H1 (cell line): ENCODE measurements around the gene CDCA4. TPM values are rescaled to one million over a fixed set of nuclear protein-coding genes. Genes with fewer than 3 reads are reported as not detected.

ENCODE experiments used
- CTCF ChIA-PET: fragments of 300-600 bp; sonication (Branson Sonifier 250); formaldehyde crosslinking; loops from one replicate; lab custom pipeline; 2021; ENCODE audit not compliant: partially characterized antibody; lab: Charles Lee
- POLR2A ChIA-PET: fragments of 300-600 bp; sonication (Branson Sonifier 250); formaldehyde crosslinking; loops from one replicate; lab custom pipeline; 2021; ENCODE audit warnings: inconsistent platforms; ENCODE audit not compliant: partially characterized antibody; lab: Charles Lee
- DNase-seq, 2 experiments: peaks; one replicate each; pipeline versions ENCODE4 v3.0.0 to v3.0.0-alpha.2; 2010 to 2022; ENCODE audit warnings: low spot score in 2 of 2, low read depth in 1 of 2, mixed read lengths in 1 of 2
- FAIRE-seq: peaks from 2 replicates; lab custom pipeline; 2011; peaks lifted over from hg19 to GRCh38; lab: Jason Lieb, UNC
- H2AFZ ChIP-seq: 2 replicates; pipeline ENCODE4 v1.8.1; 2012; ENCODE audit warnings: low read length, inconsistent platforms
- H2AK5ac ChIP-seq: 2 replicates; pipeline ENCODE4 v1.6.1; 2013; ENCODE audit warnings: low read depth, low read length
- H2BK120ac ChIP-seq: replicated peaks from 2 replicates; pipeline ENCODE3; 2013; ENCODE audit warnings: low read depth, low read length, inconsistent platforms
- H2BK12ac ChIP-seq: 2 replicates; pipeline ENCODE4 v1.6.1; 2013; ENCODE audit warnings: low read depth, low read length
- H2BK15ac ChIP-seq: 2 replicates; pipeline ENCODE4 v1.6.1; 2013; ENCODE audit warnings: low read length
- H2BK20ac ChIP-seq: 2 replicates; pipeline ENCODE4 v1.6.1; 2013; ENCODE audit warnings: low read length
- H2BK5ac ChIP-seq: 2 replicates; pipeline ENCODE4 v1.6.1; 2013; ENCODE audit warnings: low read depth, low read length
- H3K14ac ChIP-seq: 2 replicates; pipeline ENCODE4 v1.6.1; 2013; ENCODE audit warnings: inconsistent platforms; ENCODE audit not compliant: insufficient read length
- H3K18ac ChIP-seq: 2 replicates; pipeline ENCODE4 v1.6.1; 2013; ENCODE audit warnings: low read length; ENCODE audit errors: extremely low read depth
- H3K23ac ChIP-seq: 2 replicates; pipeline ENCODE4 v1.6.1; 2013; ENCODE audit warnings: inconsistent platforms; ENCODE audit not compliant: insufficient read length
- H3K23me2 ChIP-seq: 2 replicates; pipeline ENCODE4 v1.6.1; 2013; ENCODE audit warnings: low read depth, low read length
- H3K27ac ChIP-seq: 2 replicates; pipeline ENCODE4 v1.6.1; 2011; ENCODE audit warnings: low read depth, low read length, inconsistent platforms
- H3K27me3 ChIP-seq, 4 experiments: replicated peaks in 1 of 4; 1 replicate in 1 of 4; 2 replicates in 3 of 4; pipeline versions ENCODE4 v1.6.1 to v1.8.1; 2011 to 2013; ENCODE audit warnings: low read length in 3 of 4, mild to moderate bottlenecking in 3 of 4, inconsistent platforms in 2 of 4, mixed read lengths in 2 of 4, moderate library complexity in 1 of 4; ENCODE audit not compliant: control insufficient read depth in 3 of 4, insufficient read depth in 3 of 4; ENCODE audit errors: extremely low read depth in 1 of 4
- H3K36me3 ChIP-seq, 4 experiments: 2 replicates each; pipeline versions ENCODE4 v1.6.1 to v1.8.1; 2011 to 2013; ENCODE audit warnings: mild to moderate bottlenecking in 4 of 4, low read length in 3 of 4, moderate library complexity in 2 of 4, control low read depth in 1 of 4, inconsistent platforms in 1 of 4; ENCODE audit not compliant: insufficient read depth in 4 of 4, control insufficient read depth in 2 of 4
- H3K4ac ChIP-seq: replicated peaks from 2 replicates; pipeline ENCODE3; 2013; ENCODE audit warnings: low read length, low read depth, mixed read lengths, inconsistent platforms; ENCODE audit not compliant: insufficient read length
- H3K4me1 ChIP-seq, 4 experiments: replicated peaks in 1 of 4; 1 replicate in 1 of 4; 2 replicates in 3 of 4; pipeline versions ENCODE4 v1.6.1 to v1.8.1; 2011 to 2013; ENCODE audit warnings: low read length in 3 of 4, inconsistent platforms in 2 of 4, mixed read lengths in 1 of 4; ENCODE audit not compliant: insufficient read depth in 4 of 4, control insufficient read depth in 3 of 4
- H3K4me2 ChIP-seq, 2 experiments: 2 replicates each; pipeline versions ENCODE4 v1.6.1 to v1.8.1; 2011 to 2013; ENCODE audit warnings: low read depth in 2 of 2, low read length in 2 of 2, control low read depth in 1 of 2, inconsistent platforms in 1 of 2, mild to moderate bottlenecking in 1 of 2; ENCODE audit not compliant: insufficient read depth in 1 of 2
- H3K4me3 ChIP-seq, 4 experiments: fragments of 200-600, 300-600 bp in 1 of 4; sonication (generic), shearing (Covaris generic), sonication (Bioruptor Twin) in 1 of 4; 2 replicates each; pipeline versions ENCODE4 v1.5.1 to v1.8.1; 2011 to 2016; ENCODE audit warnings: low read length in 4 of 4, low read depth in 3 of 4, control low read depth in 2 of 4, inconsistent platforms in 2 of 4, mild to moderate bottlenecking in 2 of 4, mixed read lengths in 1 of 4, moderate library complexity in 1 of 4; ENCODE audit not compliant: insufficient read depth in 2 of 4; ENCODE audit errors: extremely low read depth in 1 of 4
- H3K56ac ChIP-seq: replicated peaks from 2 replicates; pipeline ENCODE3; 2013; ENCODE audit warnings: low read depth, mild to moderate bottlenecking, mixed read lengths, low read length, inconsistent platforms; ENCODE audit not compliant: insufficient read length
- H3K79me1 ChIP-seq: 2 replicates; pipeline ENCODE4 v1.6.1; 2013; ENCODE audit warnings: low read depth, low read length, control low read depth
- H3K79me2 ChIP-seq, 2 experiments: 2 replicates each; pipeline versions ENCODE4 v1.6.1 to v1.8.1; 2012 to 2013; ENCODE audit warnings: low read length in 2 of 2, mild to moderate bottlenecking in 2 of 2, inconsistent platforms in 1 of 2; ENCODE audit not compliant: insufficient read depth in 2 of 2, control insufficient read depth in 1 of 2
- H3K9ac ChIP-seq, 4 experiments: replicated peaks in 1 of 4; 1 replicate in 1 of 4; 2 replicates in 3 of 4; pipeline versions ENCODE4 v1.6.1 to v1.8.1; 2011 to 2013; ENCODE audit warnings: low read depth in 3 of 4, low read length in 3 of 4, control low read depth in 2 of 4, mild to moderate bottlenecking in 2 of 4, moderate library complexity in 2 of 4, inconsistent platforms in 1 of 4; ENCODE audit errors: extremely low read depth in 1 of 4
- H3K9me3 ChIP-seq, 2 experiments: 2 replicates each; pipeline versions ENCODE4 v1.6.1 to v1.8.1; 2012 to 2013; ENCODE audit warnings: mild to moderate bottlenecking in 2 of 2, moderate library complexity in 2 of 2, control low read depth in 1 of 2, inconsistent platforms in 1 of 2, low read depth in 1 of 2, low read length in 1 of 2, mixed read lengths in 1 of 2; ENCODE audit not compliant: insufficient read depth in 2 of 2
- H4K20me1 ChIP-seq, 2 experiments: replicated peaks in 1 of 2; 2 replicates each; pipeline versions ENCODE3 to v1.8.1; 2011 to 2013; ENCODE audit warnings: inconsistent platforms in 2 of 2, low read length in 2 of 2, mild to moderate bottlenecking in 1 of 2; ENCODE audit not compliant: insufficient read depth in 2 of 2, control insufficient read depth in 1 of 2
- H4K5ac ChIP-seq: 2 replicates; pipeline ENCODE4 v1.6.1; 2013; ENCODE audit warnings: low read length, low read depth, mixed read lengths, inconsistent platforms; ENCODE audit not compliant: insufficient read length
- H4K8ac ChIP-seq: 2 replicates; pipeline ENCODE4 v1.8.0; 2013; ENCODE audit warnings: mild to moderate bottlenecking, moderate library complexity, low read length, inconsistent platforms; ENCODE audit not compliant: insufficient read depth; ENCODE audit errors: extremely low read depth
- H4K91ac ChIP-seq: replicated peaks from 2 replicates; pipeline ENCODE3; 2013; ENCODE audit warnings: low read length, mixed read lengths, inconsistent platforms; ENCODE audit not compliant: insufficient read length
- CBX8 ChIP-seq: fragments of 300-800, 300-1000 bp; sonication (generic); IDR thresholded peaks from 2 replicates; pipeline ENCODE4 v1.7.1; 2016; ENCODE audit warnings: low read depth, low read length, borderline replicate concordance
- GABPA ChIP-seq: IDR thresholded peaks from 2 replicates; pipeline ENCODE4 v1.6.1; 2011; ENCODE audit warnings: mild to moderate bottlenecking, low read length, moderate library complexity, borderline replicate concordance; ENCODE audit not compliant: insufficient read depth
- GTF2F1 ChIP-seq: IDR thresholded peaks from 2 replicates; pipeline ENCODE4 v1.6.1; 2012; ENCODE audit warnings: low read depth, low read length, improper control_type of control experiment, borderline replicate concordance
- JUN ChIP-seq: IDR thresholded peaks from 2 replicates; pipeline ENCODE4 v1.6.1; 2011; ENCODE audit warnings: low read depth, mild to moderate bottlenecking, improper control_type of control experiment, low read length
- MAFK ChIP-seq: IDR thresholded peaks from 2 replicates; pipeline ENCODE4 v1.6.1; 2012; ENCODE audit warnings: low read depth, mild to moderate bottlenecking, improper control_type of control experiment, low read length
- POU5F1 ChIP-seq: IDR thresholded peaks from 2 replicates; pipeline ENCODE4 v1.6.1; 2011; ENCODE audit warnings: low read depth, mild to moderate bottlenecking, low read length, moderate library complexity
- RNF2 ChIP-seq: fragments of 200-900, 300-1000 bp; sonication (generic); IDR thresholded peaks from 2 replicates; pipeline ENCODE4 v1.7.1; 2016; ENCODE audit warnings: borderline replicate concordance, low read depth, mild to moderate bottlenecking, antibody characterized with exemption, low read length; ENCODE audit not compliant: poor library complexity, severe bottlenecking; ENCODE audit errors: missing control alignments
- SIN3A ChIP-seq, 2 experiments: IDR thresholded peaks in 1 of 2; conservative IDR thresholded peaks in 1 of 2; 2 replicates each; pipeline ENCODE4 v1.6.1; 2011 to 2012; ENCODE audit warnings: low read length in 2 of 2, improper control_type of control experiment in 1 of 2, low read depth in 1 of 2, mild to moderate bottlenecking in 1 of 2
- TAF1 ChIP-seq: IDR thresholded peaks from 2 replicates; pipeline ENCODE4 v1.6.1; 2011; ENCODE audit warnings: mild to moderate bottlenecking, low read depth, low read length
- WGBS, 2 experiments: shearing (Covaris generic) in 1 of 2; methylation state at CpG; one replicate each; pipeline versions ENCODE4 v1.1.6 to v1.1.7; 2013 to 2015; ENCODE audit warnings: low lambda C conversion rate in 2 of 2, mixed read lengths in 2 of 2, inconsistent platforms in 1 of 2, low coverage in 1 of 2, missing lambda C conversion rate in 1 of 2; ENCODE audit not compliant: insufficient replicate concordance in 2 of 2, insufficient coverage in 1 of 2, insufficient read length in 1 of 2; ENCODE audit errors: extremely low coverage in 1 of 2, missing lambda C conversion rate in 1 of 2; 5-methylcytosine and 5-hydroxymethylcytosine counted together
- polyA plus RNA-seq, 7 experiments: library from polyadenylated mRNA; depleted of rRNA in 3 of 7; stranded (reverse) in 5 of 7; unstranded in 2 of 7; fragments of >200 nt in 5 of 7; fragments of 200-250 nt in 2 of 7; gene quantifications; 1 replicate in 5 of 7; 2 replicates in 1 of 7; 4 replicates in 1 of 7; pipeline versions ENCODE4 v1.2.1 to v1.2.3, GENCODE V29; 2011 to 2013; ENCODE audit warnings: missing spikeins in 2 of 7, mixed read lengths in 2 of 7
- total RNA-seq: library from RNA; stranded (reverse); fragmentation: NEBNext Ultra II Directional; extraction: Animal tissue kit (Norgen Biotek cat#: 25700); gene quantifications from 2 replicates; pipeline ENCODE4 v1.2.1, GENCODE V29; 2021

The CDCA4 gene
- total and polyA plus RNA-seq, 2 of the 8 experiments (the other 6 are each of a cell fraction or from before 2014, with no cell fraction given) = 49.9 to 62.4 TPM

DNA sequence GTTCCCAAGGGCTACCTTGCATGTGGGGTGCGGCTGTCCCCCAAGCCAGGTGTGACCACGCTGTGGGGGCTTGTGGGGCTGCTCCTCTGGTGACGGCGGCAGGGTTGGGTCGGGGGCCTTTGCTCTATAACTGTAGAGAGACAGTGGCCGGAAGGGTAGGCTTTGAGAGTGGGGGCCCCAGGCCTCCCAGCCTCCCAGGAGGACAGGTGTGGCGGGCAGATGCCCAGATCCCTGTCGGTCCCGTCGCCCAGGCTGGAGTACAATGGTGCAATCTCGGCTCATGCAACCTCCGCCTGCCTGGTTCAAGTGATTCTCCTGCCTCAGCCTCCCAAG, 47.1 kb upstream of the CDCA4 start:
- FAIRE-seq (no peak), DNase-seq (no peak)
- H2BK20ac ChIP-seq = no peak overlapping the region
- no peak overlapping the region for H3K14ac ChIP-seq
- no peak overlapping the region for H3K18ac ChIP-seq
- CTCF ChIA-PET = interaction anchor here (1.4 to 2.0 kb wide), 3 partner anchors 16 to 23 kb away, joined by 3 to 8 read pairs (median 3); no protein-coding TSS in a partner anchor
- no peak overlapping the region for H3K56ac ChIP-seq
- H3K79me2 ChIP-seq = no peaks in the 10 kb centered on the region
- POLR2A ChIA-PET = no interaction called here
- H3K79me1 ChIP-seq = no peaks in the 10 kb centered on the region
- no peak overlapping the region for H4K8ac ChIP-seq
- H4K91ac ChIP-seq = no peak overlapping the region
- H3K4me1 ChIP-seq = no peaks in the 10 kb centered on the region; a peak in 2 of 7 replicates
- H3K36me3 ChIP-seq = no peaks in the 10 kb centered on the region
- 98% methylated on average over 8 of the region's 12 CpGs; no CpG with 5 or more reads in 1 of the 2 experiments for WGBS, 2 experiments
- no peak overlapping the region for H3K4ac ChIP-seq
- no peak overlapping the region for H3K9ac ChIP-seq
- no peak overlapping the region for H4K5ac ChIP-seq
- no peaks in the 10 kb centered on the region for H3K23me2 ChIP-seq
- no peaks in the 10 kb centered on the region for H3K9me3 ChIP-seq
- TF ChIP-seq SIN3A (conservative IDR thresholded peaks at IDR 0.05 in 1 of 2, IDR thresholded peaks at IDR 0.05 in 1 of 2; ENCODE audit: low read depth in 1 of 2, low read length in 2 of 2) (no peak), RNF2 (no peak), GABPA (no peak), CBX8 (no peak), MAFK (no peak), JUN (no peak), TAF1 (no peak), POU5F1 (no peak), GTF2F1 (no peak)
- no peak overlapping the region for H3K4me2 ChIP-seq
- H3K23ac ChIP-seq = no peak overlapping the region
- no peak overlapping the region for H2BK5ac ChIP-seq
- H2AK5ac ChIP-seq = no peak overlapping the region
- no peak overlapping the region for H3K4me3 ChIP-seq
- no peak overlapping the region for H2BK120ac ChIP-seq
- H4K20me1 ChIP-seq = no peaks in the 10 kb centered on the region
- H2AFZ ChIP-seq = no peak overlapping the region
- H2BK12ac ChIP-seq = no peak overlapping the region
- H3K27me3 ChIP-seq = no peaks in the 10 kb centered on the region
- no peak overlapping the region for H3K27ac ChIP-seq
- no peak overlapping the region for H2BK15ac ChIP-seq
